CD4-positive, CD25-positive, alpha-beta regulatory T cell (primary cell): ENCODE results near the gene PLXNA4. TPM values are rescaled to one million over a fixed set of nuclear protein-coding genes. Genes with fewer than 3 reads are reported as not detected.
A peak's percentile ranks its signal among the peaks of the same experiment; 100 is the strongest.

Experiments
- ATAC-seq, 2 donors: fragments of 150-1000 bp; cut with Tn5 transposase; one replicate each; pipeline ENCODE4 v1.10.0; 2021; ENCODE audit warnings: low read depth in 2 of 2, moderate number of reproducible peaks in 2 of 2, moderate library complexity in 1 of 2
- DNase-seq, 3 donors: peaks; one replicate each; pipeline versions ENCODE4 v3.0.0 to v3.0.0-alpha.2; 2012 to 2022; ENCODE audit warnings: mixed read lengths in 1 of 3
- H3K27ac ChIP-seq: one replicate; pipeline ENCODE4 v1.7.0; 2013; ENCODE audit warnings: mild to moderate bottlenecking, low read length; ENCODE audit not compliant: insufficient read depth, poor library complexity, severe bottlenecking
- H3K27me3 ChIP-seq: one replicate; pipeline ENCODE4 v1.7.0; 2013; ENCODE audit warnings: low read length; ENCODE audit not compliant: control insufficient read depth, insufficient read depth
- H3K36me3 ChIP-seq: one replicate; pipeline ENCODE4 v1.7.0; 2013; ENCODE audit warnings: mild to moderate bottlenecking, low read length, moderate library complexity; ENCODE audit not compliant: control insufficient read depth, insufficient read depth
- H3K4me1 ChIP-seq: 2 replicates; pipeline ENCODE4 v1.7.0; 2013; ENCODE audit warnings: mild to moderate bottlenecking, low read length; ENCODE audit not compliant: insufficient read depth, control insufficient read depth, poor library complexity, severe bottlenecking
- H3K4me3 ChIP-seq: one replicate; pipeline ENCODE4 v1.7.0; 2013; ENCODE audit warnings: low read depth, mild to moderate bottlenecking, low read length, moderate library complexity
- H3K9me3 ChIP-seq, 2 experiments: 1 replicate in 1 of 2; 2 replicates in 1 of 2; pipeline ENCODE4 v1.7.0; 2013; ENCODE audit warnings: low read length in 2 of 2, mild to moderate bottlenecking in 1 of 2, moderate library complexity in 1 of 2; ENCODE audit not compliant: control insufficient read depth in 2 of 2
- H3K27ac Mint-ChIP-seq, 3 donors: one replicate each; pipeline ENCODE4 v1.8.0; 2020 to 2022; ENCODE audit warnings: mild to moderate bottlenecking in 3 of 3, mixed read lengths in 3 of 3, moderate library complexity in 2 of 3
- H3K27me3 Mint-ChIP-seq: one replicate; pipeline ENCODE4 v1.8.0; 2022; ENCODE audit warnings: mild to moderate bottlenecking, mixed read lengths
- H3K36me3 Mint-ChIP-seq: one replicate; pipeline ENCODE4 v1.8.0; 2020; ENCODE audit warnings: mixed read lengths
- H3K4me1 Mint-ChIP-seq, 4 donors: one replicate each; pipeline ENCODE4 v1.8.0; 2020 to 2022; ENCODE audit warnings: mixed read lengths in 4 of 4, mild to moderate bottlenecking in 1 of 4
- H3K4me3 Mint-ChIP-seq, 4 donors: one replicate each; pipeline ENCODE4 v1.8.0; 2020 to 2022; ENCODE audit warnings: mild to moderate bottlenecking in 4 of 4, mixed read lengths in 4 of 4, moderate library complexity in 3 of 4
- H3K9me3 Mint-ChIP-seq, 7 donors: one replicate each; pipeline ENCODE4 v1.8.0; 2020 to 2022; ENCODE audit warnings: mixed read lengths in 7 of 7, mild to moderate bottlenecking in 3 of 7, moderate library complexity in 2 of 7
- polyA plus RNA-seq, 4 donors: library from polyadenylated mRNA; unstranded; fragments of 300-500 nt; fragmentation: Illumina TruSeq; gene quantifications; one replicate each; pipeline ENCODE4 v1.2.3, GENCODE V29; 2021
- total RNA-seq: library from RNA; stranded (reverse); gene quantifications from one replicate; pipeline ENCODE4 v1.2.3, GENCODE V29; 2022

PLXNA4 gene
- total and polyA plus RNA-seq, 5 donors from 2014 or later: 0.27 TPM; not detected in 4

DNA sequence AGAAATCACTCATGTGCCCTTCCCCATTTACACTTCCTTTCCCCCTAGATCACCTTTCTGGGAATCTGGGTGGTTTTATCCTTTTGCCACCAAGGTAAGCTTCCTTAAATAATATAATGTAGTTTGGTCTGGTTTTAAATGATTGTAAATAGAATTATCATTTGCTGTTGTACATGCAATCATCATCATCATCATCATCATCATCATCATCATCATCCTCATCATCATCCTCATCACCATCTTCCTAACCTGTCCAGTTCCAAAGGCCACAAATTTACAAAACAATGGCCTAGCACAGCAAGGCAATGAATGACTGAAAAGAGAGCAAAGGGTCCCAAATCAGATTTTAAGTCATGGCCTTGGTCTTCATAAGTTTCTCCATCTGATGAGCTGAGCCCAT is 329.7 kb downstream of the PLXNA4 start:
- Histone ChIP-seq H3K4me1 (no peaks in the 10 kb centered on the region), H3K36me3 (no peaks in the 10 kb centered on the region), H3K27ac (no peak overlapping the region), H3K4me3 (no peak overlapping the region), H3K9me3 (no peaks in the 10 kb centered on the region), H3K27me3 (peaks cover 3% of the 10 kb centered on the region)
- DNase-seq (no peak), ATAC-seq (no peak)
- no peaks in the 10 kb centered on the region for H3K27me3 Mint-ChIP-seq
- peak overlapping the region in 1 of 3 donors; percentile 43 for H3K27ac Mint-ChIP-seq
- H3K4me3 Mint-ChIP-seq: no peak overlapping the region
- peaks cover 0 to 10% (median 2%) of the 10 kb centered on the region in 7 donors for H3K9me3 Mint-ChIP-seq
- no peaks in the 10 kb centered on the region for H3K36me3 Mint-ChIP-seq
- H3K4me1 Mint-ChIP-seq: no peaks in the 10 kb centered on the region

DNA sequence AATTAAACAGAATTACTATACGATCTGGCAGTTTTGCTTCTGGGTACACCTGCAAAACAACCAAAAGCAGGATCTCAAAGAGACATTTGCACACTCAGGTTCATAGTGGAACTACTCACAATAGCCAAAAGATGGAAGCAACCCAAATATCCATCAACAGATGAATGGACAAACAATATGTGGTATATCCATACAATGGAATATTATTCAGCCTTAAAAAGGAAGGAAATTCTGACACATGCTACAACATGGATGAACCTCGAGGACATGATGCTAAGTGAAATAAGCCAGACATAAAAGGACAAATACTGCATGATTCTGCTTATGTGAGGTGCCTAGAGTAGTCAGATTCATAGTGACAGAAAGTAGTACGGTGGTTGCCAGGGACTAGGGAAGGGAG is 330.7 kb downstream of the PLXNA4 start:
- Mint-ChIP-seq H3K4me1 (no peaks in the 10 kb centered on the region), H3K27me3 (no peaks in the 10 kb centered on the region), H3K9me3 (peaks cover 0 to 10% (median 2%) of the 10 kb centered on the region in 7 donors), H3K36me3 (no peaks in the 10 kb centered on the region), H3K4me3 (no peak overlapping the region), H3K27ac (no peak overlapping the region)
- Histone ChIP-seq H3K9me3 (no peaks in the 10 kb centered on the region), H3K27me3 (peaks cover 3% of the 10 kb centered on the region), H3K4me3 (no peak overlapping the region), H3K36me3 (no peaks in the 10 kb centered on the region), H3K4me1 (no peaks in the 10 kb centered on the region), H3K27ac (no peak overlapping the region)
- DNase-seq: no peak
- no peak for ATAC-seq

DNA sequence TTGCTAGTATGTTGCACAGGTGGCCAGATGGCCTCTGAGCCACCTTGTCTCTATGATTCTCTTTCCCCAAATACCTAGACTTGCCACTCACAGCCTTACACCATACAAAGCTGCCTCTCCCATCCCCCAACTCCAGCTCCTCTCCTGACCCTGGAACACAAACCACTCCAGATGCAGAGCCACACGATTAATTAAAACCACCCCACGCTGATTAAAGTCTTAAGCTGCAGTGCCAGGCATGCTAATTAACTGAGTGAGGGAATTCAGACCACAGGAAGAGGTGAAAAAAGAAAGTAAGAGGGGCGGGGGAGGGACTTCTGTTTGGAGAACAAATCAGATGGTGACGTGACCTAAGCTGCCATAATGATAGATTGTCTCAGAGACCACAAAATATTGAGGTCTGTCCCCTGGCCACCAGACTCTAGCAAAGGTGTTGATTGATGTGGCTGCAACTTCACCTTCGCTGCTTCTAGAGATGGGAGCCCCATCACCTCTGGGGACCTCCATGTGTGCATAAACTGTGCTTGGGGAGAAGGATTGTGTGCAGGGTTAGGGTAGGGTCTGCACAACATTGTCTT is 331.3 kb downstream of the PLXNA4 start:
- ATAC-seq (no peak), DNase-seq (no peak)
- Mint-ChIP-seq H3K36me3 (no peaks in the 10 kb centered on the region), H3K27me3 (no peaks in the 10 kb centered on the region), H3K4me3 (no peak overlapping the region), H3K27ac (no peak overlapping the region), H3K4me1 (no peaks in the 10 kb centered on the region), H3K9me3 (peaks cover 0 to 10% (median 2%) of the 10 kb centered on the region in 7 donors)
- H3K4me1 ChIP-seq: no peaks in the 10 kb centered on the region
- no peak overlapping the region for H3K4me3 ChIP-seq
- peaks cover 3% of the 10 kb centered on the region for H3K27me3 ChIP-seq
- no peaks in the 10 kb centered on the region for H3K36me3 ChIP-seq
- H3K9me3 ChIP-seq: no peaks in the 10 kb centered on the region
- H3K27ac ChIP-seq: no peak overlapping the region

DNA sequence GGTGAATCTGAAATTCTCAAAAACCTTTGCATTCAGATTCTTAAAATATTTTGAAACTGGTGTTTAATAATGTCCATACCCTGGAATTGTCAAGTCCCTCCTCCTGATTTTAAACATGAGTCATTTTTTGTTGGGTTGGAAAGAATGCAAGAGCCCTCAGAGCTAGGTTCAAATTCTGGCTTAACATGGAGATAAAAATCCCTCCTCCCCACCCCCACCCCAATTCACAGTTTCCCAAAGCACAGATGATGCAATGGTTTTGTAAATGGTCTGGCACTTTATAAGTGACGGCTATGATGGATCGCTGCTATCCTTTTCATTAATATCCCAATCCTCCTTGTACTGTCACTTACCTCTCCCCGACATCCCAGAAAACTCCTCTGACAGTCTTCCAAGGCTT is 332.8 kb downstream of the PLXNA4 start:
- DNase-seq (no peak), ATAC-seq (no peak)
- Mint-ChIP-seq H3K27me3 (no peaks in the 10 kb centered on the region), H3K4me1 (no peaks in the 10 kb centered on the region), H3K27ac (no peak overlapping the region), H3K4me3 (no peak overlapping the region), H3K36me3 (no peaks in the 10 kb centered on the region), H3K9me3 (peaks cover 0 to 10% (median 2%) of the 10 kb centered on the region in 7 donors)
- peaks cover 3% of the 10 kb centered on the region for H3K27me3 ChIP-seq
- H3K4me1 ChIP-seq: no peaks in the 10 kb centered on the region
- no peak overlapping the region for H3K4me3 ChIP-seq
- no peak overlapping the region for H3K27ac ChIP-seq
- no peaks in the 10 kb centered on the region for H3K36me3 ChIP-seq
- no peaks in the 10 kb centered on the region for H3K9me3 ChIP-seq

DNA sequence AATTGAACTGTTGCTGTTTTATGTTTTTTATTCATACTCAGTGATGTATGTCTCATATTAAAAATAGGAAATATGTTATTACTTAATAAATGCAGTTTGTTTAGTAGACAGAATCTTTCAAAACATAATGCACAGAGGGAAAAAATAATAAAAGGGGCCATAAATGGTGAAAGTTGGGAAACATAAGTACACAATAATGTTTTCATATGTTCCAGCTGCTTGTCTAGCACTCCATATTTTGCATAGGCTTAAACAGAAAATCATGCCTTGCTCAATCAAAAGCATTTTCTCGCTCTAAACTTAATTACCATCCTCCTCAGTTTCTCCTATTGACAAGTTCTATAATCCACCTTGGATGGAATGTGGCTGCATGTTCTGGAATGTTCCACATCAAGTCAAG is 333.2 kb downstream of the PLXNA4 start:
- H3K4me3 ChIP-seq: no peak overlapping the region
- H3K27ac ChIP-seq: no peak overlapping the region
- Mint-ChIP-seq H3K4me3 (no peak overlapping the region), H3K27me3 (no peaks in the 10 kb centered on the region), H3K9me3 (peaks cover 0 to 10% (median 2%) of the 10 kb centered on the region in 7 donors), H3K4me1 (no peaks in the 10 kb centered on the region), H3K27ac (no peak overlapping the region), H3K36me3 (no peaks in the 10 kb centered on the region)
- H3K27me3 ChIP-seq: peaks cover 3% of the 10 kb centered on the region
- no peaks in the 10 kb centered on the region for H3K4me1 ChIP-seq
- DNase-seq (no peak), ATAC-seq (no peak)
- H3K36me3 ChIP-seq: no peaks in the 10 kb centered on the region
- no peaks in the 10 kb centered on the region for H3K9me3 ChIP-seq

DNA sequence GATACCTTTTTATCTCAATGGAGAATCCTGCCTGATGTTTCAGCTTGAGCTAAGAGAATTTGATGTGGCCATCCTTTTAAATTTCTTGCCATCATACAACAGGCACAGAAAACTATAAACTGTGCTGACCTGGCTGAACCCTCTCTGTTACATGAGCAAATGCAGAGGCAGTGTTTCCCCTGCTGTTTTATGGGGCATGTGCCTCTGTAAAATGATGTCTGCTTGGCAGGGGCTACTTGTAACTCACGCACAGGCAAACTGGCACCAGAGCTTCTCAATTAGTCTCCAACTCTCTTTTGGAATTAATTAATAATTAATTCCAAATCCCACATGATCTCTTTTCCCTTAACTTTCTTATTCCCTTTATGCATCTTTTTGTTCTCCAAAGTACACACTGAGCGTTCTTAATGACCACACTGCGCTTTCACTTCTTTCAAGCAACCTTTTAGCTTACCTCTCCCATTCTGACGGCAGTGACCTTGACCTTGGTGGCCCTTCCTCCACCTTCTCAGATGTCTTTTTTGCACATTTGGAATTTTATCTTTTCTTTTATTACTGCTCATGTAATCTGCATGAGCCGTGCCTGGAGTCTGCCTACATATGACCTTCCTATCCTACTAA is 334.0 kb downstream of the PLXNA4 start:
- H3K4me3 Mint-ChIP-seq: no peak overlapping the region
- DNase-seq: no peak
- H3K27me3 Mint-ChIP-seq: no peaks in the 10 kb centered on the region
- H3K4me3 ChIP-seq: no peak overlapping the region
- H3K36me3 ChIP-seq: no peaks in the 10 kb centered on the region
- ATAC-seq: no peak
- H3K36me3 Mint-ChIP-seq: no peaks in the 10 kb centered on the region
- no peak overlapping the region for H3K27ac ChIP-seq
- H3K27ac Mint-ChIP-seq: no peak overlapping the region
- H3K27me3 ChIP-seq: peaks cover 3% of the 10 kb centered on the region
- H3K4me1 ChIP-seq: no peaks in the 10 kb centered on the region
- no peaks in the 10 kb centered on the region for H3K4me1 Mint-ChIP-seq
- no peaks in the 10 kb centered on the region for H3K9me3 ChIP-seq
- H3K9me3 Mint-ChIP-seq: peaks cover 0 to 10% (median 2%) of the 10 kb centered on the region in 7 donors

DNA sequence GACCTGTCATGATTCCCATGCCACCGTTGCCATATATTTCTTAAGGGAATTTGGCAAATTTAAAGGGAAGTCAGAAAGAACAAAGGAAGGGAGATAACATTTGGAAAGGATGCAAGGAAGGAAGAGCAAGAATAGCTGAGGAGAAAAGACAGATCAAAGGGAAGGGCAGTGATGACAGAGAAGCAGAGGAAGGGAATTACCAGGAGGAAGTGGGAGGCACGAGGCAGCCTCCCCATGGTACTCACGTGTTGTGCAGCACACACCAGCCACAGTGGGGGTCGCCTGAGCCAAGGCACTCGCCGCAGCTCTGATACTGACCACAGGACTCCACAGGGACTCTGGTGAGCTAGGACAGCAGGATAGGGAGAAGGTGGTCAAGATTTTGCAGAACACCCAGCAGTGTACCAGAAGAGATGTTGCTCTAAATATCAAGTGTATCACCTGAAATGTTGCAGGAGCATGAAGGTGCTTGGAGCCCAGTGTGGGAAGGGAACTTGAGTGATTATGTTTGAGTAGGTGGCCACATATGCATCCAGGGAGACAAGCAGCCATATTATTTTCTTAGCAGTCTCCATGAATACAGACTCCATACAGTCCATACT is 335.3 kb downstream of the PLXNA4 start:
- Mint-ChIP-seq H3K4me1 (no peaks in the 10 kb centered on the region), H3K27me3 (no peaks in the 10 kb centered on the region), H3K9me3 (peaks cover 0 to 10% (median 0%) of the 10 kb centered on the region in 7 donors), H3K4me3 (no peak overlapping the region), H3K27ac (no peak overlapping the region), H3K36me3 (no peaks in the 10 kb centered on the region)
- Histone ChIP-seq H3K4me3 (no peak overlapping the region), H3K4me1 (no peaks in the 10 kb centered on the region), H3K9me3 (no peaks in the 10 kb centered on the region), H3K27me3 (peaks cover 3% of the 10 kb centered on the region), H3K27ac (no peak overlapping the region), H3K36me3 (no peaks in the 10 kb centered on the region)
- ATAC-seq (no peak), DNase-seq (no peak)

DNA sequence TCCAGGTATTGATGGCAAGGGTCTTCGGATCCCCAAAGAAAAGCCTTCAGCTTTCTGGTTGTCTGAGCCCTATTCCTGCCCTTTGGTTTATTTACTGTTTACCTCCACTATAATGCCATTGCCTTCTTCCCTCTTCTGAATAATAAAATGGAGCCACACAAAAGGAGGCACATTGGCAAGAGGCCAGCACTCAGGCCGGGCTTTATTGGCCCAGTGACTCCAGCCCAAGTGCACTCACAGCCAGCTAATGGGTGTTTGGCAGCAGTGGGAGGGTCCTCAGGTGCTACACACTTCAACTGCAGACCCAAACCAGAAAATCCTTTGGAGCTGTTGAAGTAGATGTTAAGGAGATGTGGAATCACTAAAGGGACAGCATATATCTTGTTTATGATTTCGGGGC is 336.0 kb downstream of the PLXNA4 start:
- DNase-seq: no peak
- no peaks in the 10 kb centered on the region for H3K36me3 ChIP-seq
- H3K27ac ChIP-seq: no peak overlapping the region
- Mint-ChIP-seq H3K4me3 (no peak overlapping the region), H3K27ac (peak overlapping the region in 1 of 3 donors; percentile 76), H3K9me3 (peaks cover 0 to 4% (median 0%) of the 10 kb centered on the region in 7 donors), H3K27me3 (no peaks in the 10 kb centered on the region), H3K36me3 (no peaks in the 10 kb centered on the region), H3K4me1 (no peaks in the 10 kb centered on the region)
- H3K4me1 ChIP-seq: no peaks in the 10 kb centered on the region
- no peak for ATAC-seq
- H3K27me3 ChIP-seq: peaks cover 3% of the 10 kb centered on the region
- H3K4me3 ChIP-seq: no peak overlapping the region
- no peaks in the 10 kb centered on the region for H3K9me3 ChIP-seq
